ENCODE data around the gene RANGRF.

GRCh38 chr17:8339540-8339939 is 51.1 kb downstream of the RANGRF start, which contains the start of gene ODF4:
- no peak for TF ChIP-seq CTCF (IDR thresholded peaks at IDR 0.05)
- no peak for TF ChIP-seq POLR2A (IDR thresholded peaks at IDR 0.05; ENCODE audit: low read depth)
